ENCODE results near the gene SMAD6.

GRCh38 chr15:66747886-66748707 lies 46.1 kb downstream of the SMAD6 start:
- TF ChIP-seq, protein P1, sequence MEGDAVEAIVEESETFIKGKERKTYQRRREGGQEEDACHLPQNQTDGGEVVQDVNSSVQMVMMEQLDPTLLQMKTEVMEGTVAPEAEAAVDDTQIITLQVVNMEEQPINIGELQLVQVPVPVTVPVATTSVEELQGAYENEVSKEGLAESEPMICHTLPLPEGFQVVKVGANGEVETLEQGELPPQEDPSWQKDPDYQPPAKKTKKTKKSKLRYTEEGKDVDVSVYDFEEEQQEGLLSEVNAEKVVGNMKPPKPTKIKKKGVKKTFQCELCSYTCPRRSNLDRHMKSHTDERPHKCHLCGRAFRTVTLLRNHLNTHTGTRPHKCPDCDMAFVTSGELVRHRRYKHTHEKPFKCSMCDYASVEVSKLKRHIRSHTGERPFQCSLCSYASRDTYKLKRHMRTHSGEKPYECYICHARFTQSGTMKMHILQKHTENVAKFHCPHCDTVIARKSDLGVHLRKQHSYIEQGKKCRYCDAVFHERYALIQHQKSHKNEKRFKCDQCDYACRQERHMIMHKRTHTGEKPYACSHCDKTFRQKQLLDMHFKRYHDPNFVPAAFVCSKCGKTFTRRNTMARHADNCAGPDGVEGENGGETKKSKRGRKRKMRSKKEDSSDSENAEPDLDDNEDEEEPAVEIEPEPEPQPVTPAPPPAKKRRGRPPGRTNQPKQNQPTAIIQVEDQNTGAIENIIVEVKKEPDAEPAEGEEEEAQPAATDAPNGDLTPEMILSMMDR (IDR thresholded peaks at IDR 0.05), result no peak
- no peak for TF ChIP-seq POLR2A (IDR thresholded peaks at IDR 0.05)

Data from heart left ventricle (tissue), 13 donors.